Uterus (tissue), 2 donors: Measurements from ENCODE around the gene GRK2.

Experiments used
- CTCF ChIP-seq, 4 experiments: fragments of 200-600 bp in 2 of 4; fragments of 450-650 bp in 2 of 4; sonication (generic) in 2 of 4; IDR thresholded peaks; one replicate each; pipeline ENCODE4 v1.5.1; 2016 to 2019; ENCODE audit warnings: antibody characterized with exemption in 4 of 4, mild to moderate bottlenecking in 2 of 4, moderate library complexity in 1 of 4
- POLR2A ChIP-seq, 2 donors: fragments of 450-650 bp; IDR thresholded peaks; one replicate each; pipeline ENCODE4 v1.6.1; 2016; ENCODE audit warnings: antibody characterized with exemption in 2 of 2, mild to moderate bottlenecking in 1 of 2, moderate library complexity in 1 of 2

GRCh38 chr11:67288452-67289225 lies 22.4 kb downstream of the GRK2 start:
- TF ChIP-seq POLR2A (IDR thresholded peaks at IDR 0.05) (peak in 1 of 2 donors; percentile 74), CTCF (IDR thresholded peaks at IDR 0.05) (peak; percentile 8 to 76 (median 60))
